GM19023 (cell line): Measurements from ENCODE around the gene LRP1B.
"Not testable (repeated sequence)": the region's sequence is repeated elsewhere in the genome, so short reads cannot be mapped to it uniquely, and the experiment has no call there.

ENCODE experiments used
- ATAC-seq: cut with Tn5 transposase; IDR thresholded peaks from one replicate; pipeline ENCODE4 v1.9.1; 2021; ENCODE audit warnings: mild to moderate bottlenecking, moderate library complexity; ENCODE audit not compliant: unreplicated experiment

The LRP1B gene

DNA sequence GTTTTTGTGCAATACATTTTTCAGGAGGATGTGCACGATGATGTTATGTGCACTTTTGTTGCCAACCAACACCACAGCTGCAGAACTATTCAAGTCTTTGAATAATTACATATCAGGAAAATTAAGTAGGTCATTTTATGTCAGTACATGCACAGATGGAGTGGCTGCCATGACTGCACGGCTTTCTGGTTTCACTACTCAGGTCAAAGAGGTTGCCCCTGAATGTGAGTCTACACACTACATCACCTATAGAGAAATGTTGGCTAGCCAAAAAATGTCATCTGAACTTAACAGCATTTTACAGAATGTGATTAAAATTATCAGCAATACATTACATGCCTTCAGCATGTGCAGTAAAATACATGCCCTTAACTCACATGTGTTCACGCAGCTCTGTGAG is 1713.3 kb downstream of the LRP1B start:
- no peak for ATAC-seq

DNA sequence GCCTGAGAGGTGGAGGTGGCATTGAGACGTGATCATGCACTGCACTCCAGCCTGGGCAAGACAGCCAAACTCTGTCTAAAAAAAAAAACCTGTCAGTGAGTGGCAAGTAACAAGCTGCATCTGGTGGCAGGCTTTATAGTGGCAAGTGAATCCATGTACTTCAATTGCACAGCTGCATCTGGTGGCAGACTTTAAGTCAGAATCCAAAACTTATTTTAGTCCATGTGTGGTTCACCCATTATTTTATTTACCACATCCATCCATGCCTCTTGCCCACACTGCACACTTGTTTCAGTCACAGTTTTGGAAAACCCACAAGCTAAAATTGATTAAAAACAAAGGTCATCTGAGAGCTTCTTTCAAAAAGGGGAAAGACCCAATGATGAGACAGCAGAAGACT is 1714.2 kb downstream of the LRP1B start:
- no peak for ATAC-seq

DNA sequence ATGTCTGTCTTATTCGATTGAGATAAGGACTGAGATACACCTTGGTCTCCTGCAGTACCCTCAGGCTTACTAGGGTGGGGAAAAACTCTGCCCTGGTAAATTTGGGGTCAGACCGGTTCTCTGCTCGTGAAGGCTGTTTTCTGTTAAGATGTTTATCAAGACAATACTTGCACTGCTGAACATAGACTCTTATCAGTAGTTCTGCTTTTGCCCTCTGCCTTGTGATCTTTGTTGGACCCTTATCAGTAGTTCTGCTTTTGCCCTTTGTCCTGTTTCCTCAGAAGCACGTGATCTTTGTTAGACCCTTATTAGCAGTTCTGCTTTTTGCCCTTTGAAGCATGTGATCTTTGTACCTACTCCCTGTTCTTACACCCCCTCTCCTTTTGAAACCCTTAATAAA is 1715.8 kb downstream of the LRP1B start:
- not testable (repeated sequence) for ATAC-seq

- ATAC-seq: no peak
These were observed 1720.1 kb downstream of the LRP1B start for GRCh38 chr2:140410695-140411094.

DNA sequence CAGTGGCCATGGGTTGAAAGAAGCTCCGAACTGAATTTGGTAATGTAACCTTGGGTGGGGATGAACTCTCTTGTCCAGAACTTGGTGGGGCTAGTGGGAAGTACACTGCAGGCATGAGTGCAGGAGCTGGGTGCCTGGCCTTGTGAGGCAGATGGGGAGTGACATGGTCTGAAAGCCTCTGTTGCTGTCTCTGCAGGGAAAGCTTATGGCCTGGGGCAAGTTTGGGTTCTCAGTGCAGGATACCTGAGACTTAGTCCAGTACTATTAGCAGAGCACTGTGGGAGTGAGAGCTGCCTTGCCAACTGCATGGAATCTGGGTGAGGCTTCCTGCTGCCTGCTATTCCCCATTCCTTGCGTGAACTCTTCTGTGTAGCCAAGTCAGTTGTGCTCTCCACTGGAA is 1729.8 kb downstream of the LRP1B start:
- no peak for ATAC-seq

DNA sequence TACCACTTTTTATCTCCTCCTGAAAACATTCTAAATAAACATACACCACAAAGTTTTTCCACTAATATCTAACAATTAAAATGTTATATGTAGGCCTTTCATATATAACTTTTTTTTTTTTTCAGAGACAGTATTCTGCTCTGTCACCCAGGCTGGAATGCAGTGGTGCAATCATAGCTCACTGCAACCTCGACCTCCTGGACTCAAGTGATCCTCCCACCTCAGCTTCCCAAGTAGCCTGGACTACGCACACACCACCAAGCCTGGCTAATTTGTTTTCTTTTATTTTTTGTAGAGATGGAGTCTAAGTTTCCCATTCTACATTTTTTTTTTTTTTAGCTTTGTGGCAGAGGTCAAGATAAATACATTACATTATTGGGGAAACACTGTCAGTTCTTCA is 1738.0 kb downstream of the LRP1B start:
- ATAC-seq: no peak

DNA sequence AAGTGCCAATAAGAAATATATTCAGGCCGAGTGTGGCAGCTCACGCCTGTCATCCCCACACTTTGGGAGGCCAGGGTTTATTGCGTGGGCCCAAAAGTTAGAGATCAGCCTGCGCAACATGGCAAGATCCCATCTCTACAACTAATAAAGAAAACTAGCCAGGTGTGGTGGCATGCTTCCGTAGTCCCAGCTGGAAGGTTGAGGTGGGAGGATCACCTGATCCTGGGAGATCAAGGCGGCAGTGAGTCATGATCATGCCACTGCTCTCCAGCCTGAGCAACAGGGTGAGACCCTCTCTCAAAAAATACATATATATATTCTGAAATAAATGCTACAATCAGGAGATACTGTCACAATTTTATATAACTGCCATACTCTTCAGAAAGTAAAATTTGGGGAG is 1745.9 kb downstream of the LRP1B start:
- ATAC-seq: no peak

DNA sequence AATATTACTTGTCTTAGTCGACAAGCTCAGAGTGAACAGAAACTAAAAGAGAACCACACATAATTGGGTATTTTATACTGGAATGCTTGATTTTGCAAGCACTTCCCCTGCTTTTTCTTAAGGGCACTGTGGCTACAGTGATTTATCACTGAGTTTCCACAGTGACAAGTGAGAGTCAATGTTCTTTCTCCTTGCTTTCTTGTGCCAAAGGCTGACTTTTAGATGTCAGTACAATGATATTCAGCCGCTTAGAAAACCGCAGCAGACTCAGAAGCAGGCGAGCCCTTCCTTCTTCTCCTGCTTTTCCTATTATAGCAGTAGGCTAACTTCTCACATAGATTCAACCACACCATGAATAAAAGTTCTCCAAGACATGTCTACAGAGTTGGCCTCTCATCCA is 1747.0 kb downstream of the LRP1B start:
- no peak for ATAC-seq

- ATAC-seq: no peak
These were observed 1754.1 kb downstream of the LRP1B start for GRCh38 chr2:140376686-140377085.

DNA sequence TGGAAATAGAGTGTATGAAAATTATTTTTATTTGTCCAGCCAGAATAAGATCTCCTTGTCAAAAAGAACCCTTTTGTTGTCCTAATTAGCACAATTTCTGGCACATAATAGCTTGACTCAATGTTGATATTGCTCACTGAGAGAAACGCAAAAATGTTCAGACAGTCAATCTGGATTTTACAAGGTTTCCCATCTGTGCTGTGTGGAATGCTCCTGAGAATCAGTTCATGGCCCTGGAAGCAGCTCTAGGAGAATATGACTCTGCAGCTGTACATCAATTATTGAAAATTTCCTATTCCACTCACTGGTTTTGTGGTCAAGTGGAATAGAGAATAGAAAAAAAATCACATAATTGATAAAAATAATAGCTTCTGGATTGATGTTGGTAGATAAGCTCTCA is 1767.7 kb downstream of the LRP1B start:
- ATAC-seq: no peak

GRCh38 chr2:140362361-140362760 is 1768.5 kb downstream of the LRP1B start:
- ATAC-seq: no peak

DNA sequence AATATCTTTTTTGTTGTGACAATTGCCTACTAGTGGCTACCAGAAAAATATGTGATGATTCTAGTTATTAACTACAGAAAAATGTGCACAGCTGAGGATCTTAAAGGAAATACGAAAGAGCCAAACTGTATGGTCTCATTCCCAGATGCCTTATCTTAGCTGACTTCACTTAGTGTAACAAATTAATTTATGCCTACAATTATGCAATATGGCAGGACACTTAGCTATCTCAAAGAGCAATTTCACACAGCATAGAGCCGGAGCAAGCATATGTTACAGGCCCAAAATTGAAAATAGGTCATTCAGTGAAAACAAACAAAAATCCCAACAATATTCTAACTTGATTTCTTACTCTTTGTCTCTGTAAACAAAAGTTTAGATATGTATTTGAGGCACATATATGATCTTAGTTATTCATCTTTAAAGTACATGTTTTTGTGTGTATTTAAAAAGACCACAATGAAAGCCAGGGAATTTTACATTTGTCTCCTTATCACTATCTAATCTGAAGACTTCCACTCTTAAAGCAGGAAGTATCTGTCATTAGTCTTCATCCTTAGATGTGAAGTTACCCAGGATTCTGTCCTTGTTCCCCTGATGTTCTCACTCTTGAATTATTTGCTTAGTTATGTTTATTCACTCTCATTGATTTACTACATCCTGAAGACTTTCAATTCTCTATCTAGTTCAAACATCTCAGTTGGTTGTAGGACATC is 1771.6 kb downstream of the LRP1B start:
- ATAC-seq: no peak

GRCh38 chr2:140356697-140357096 is 1774.1 kb downstream of the LRP1B start:
- no peak for ATAC-seq

GRCh38 chr2:140355511-140356090 is 1775.2 kb downstream of the LRP1B start:
- no peak for ATAC-seq

- ATAC-seq: no peak
These were observed 1776.3 kb downstream of the LRP1B start for GRCh38 chr2:140354544-140354943.

DNA sequence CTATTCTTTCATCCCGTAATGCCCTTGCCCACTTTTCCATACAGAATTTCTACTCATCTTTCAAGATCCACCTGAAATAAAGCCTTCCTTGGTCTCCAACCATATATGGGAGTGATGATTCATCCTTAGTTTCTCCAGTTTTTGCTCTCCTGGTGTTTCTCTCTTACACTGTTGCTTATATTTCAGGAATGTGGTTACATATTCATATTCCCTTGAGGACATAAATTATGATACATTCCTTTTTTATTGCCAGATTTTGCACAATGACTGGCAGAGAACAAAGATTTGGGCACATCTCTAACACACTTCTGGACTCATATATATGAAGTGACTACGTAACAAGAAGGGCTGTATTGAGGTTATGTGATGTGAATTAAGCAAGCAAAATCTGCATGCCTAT is 1777.3 kb downstream of the LRP1B start:
- ATAC-seq: no peak

DNA sequence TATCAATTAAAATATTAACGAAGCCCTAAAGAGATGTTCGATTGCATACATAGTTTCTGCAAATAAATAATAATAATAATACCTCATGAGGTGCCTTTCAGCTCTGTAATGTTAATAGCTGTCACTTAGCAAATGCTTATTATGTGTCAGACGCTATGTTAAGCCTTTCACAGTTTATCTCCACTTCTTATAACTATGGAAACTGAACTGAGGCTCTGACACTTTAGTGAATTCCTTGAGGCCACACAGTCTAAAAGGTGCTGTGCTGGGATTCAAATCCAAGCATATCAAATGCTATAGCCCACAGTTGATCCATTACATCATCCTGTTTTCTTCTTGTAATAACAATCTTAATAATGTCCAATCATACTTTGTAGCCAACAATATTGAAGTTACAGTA is 1779.1 kb downstream of the LRP1B start:
- ATAC-seq: no peak

GRCh38 chr2:140349695-140350094 is 1781.1 kb downstream of the LRP1B start:
- ATAC-seq: no peak

- no peak for ATAC-seq
These were observed 1782.0 kb downstream of the LRP1B start for GRCh38 chr2:140348826-140349225.

- no peak for ATAC-seq
These were observed 1786.0 kb downstream of the LRP1B start for GRCh38 chr2:140344838-140345237.

DNA sequence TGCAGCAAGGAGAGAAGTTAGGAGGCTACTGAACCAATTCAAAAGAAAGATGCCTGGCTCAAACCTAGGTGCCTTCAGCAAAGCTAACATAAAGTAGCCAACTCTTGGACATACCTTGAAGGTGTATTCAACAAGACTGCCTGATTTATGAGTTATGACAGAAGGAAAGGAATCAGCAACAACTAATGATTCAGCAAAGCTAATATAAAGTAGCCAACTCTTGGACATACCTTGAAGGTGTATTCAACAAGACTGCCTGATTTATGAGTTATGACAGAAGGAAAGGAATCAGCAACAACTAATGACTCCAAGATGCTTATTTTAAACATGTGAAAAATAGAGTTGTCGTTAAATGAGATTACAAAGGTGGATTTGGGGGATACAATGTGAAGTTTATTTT is 1786.5 kb downstream of the LRP1B start:
- ATAC-seq: not testable (repeated sequence)

- no peak for ATAC-seq
These were observed 1792.0 kb downstream of the LRP1B start for GRCh38 chr2:140338795-140339194.

GRCh38 chr2:140337061-140337460 is 1793.8 kb downstream of the LRP1B start:
- ATAC-seq: no peak
